ENCODE data around the gene CDK4.
A peak's percentile ranks its signal among the peaks of the same experiment; 100 is the strongest.

The CDK4 gene

GRCh38 chr12:57783861-57784260 is 31.8 kb upstream of the CDK4 start:
- Histone ChIP-seq H3K4me3 (replicated peaks; ENCODE audit: insufficient read depth, low read length) (no peak overlapping the region), H3K27ac (replicated peaks) (no peak overlapping the region), H3K27me3 (ENCODE audit: insufficient read depth, poor library complexity, severe bottlenecking) (no peaks in the 10 kb centered on the region)
- TF ChIP-seq POLR2AphosphoS5 (IDR thresholded peaks at IDR 0.05; ENCODE audit: low read depth) (no peak), SPI1 (IDR thresholded peaks at IDR 0.05; ENCODE audit: borderline replicate concordance, low read depth) (no peak)
- TF ChIP-seq, protein P1, sequence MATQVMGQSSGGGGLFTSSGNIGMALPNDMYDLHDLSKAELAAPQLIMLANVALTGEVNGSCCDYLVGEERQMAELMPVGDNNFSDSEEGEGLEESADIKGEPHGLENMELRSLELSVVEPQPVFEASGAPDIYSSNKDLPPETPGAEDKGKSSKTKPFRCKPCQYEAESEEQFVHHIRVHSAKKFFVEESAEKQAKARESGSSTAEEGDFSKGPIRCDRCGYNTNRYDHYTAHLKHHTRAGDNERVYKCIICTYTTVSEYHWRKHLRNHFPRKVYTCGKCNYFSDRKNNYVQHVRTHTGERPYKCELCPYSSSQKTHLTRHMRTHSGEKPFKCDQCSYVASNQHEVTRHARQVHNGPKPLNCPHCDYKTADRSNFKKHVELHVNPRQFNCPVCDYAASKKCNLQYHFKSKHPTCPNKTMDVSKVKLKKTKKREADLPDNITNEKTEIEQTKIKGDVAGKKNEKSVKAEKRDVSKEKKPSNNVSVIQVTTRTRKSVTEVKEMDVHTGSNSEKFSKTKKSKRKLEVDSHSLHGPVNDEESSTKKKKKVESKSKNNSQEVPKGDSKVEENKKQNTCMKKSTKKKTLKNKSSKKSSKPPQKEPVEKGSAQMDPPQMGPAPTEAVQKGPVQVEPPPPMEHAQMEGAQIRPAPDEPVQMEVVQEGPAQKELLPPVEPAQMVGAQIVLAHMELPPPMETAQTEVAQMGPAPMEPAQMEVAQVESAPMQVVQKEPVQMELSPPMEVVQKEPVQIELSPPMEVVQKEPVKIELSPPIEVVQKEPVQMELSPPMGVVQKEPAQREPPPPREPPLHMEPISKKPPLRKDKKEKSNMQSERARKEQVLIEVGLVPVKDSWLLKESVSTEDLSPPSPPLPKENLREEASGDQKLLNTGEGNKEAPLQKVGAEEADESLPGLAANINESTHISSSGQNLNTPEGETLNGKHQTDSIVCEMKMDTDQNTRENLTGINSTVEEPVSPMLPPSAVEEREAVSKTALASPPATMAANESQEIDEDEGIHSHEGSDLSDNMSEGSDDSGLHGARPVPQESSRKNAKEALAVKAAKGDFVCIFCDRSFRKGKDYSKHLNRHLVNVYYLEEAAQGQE (IDR thresholded peaks at IDR 0.05; ENCODE audit: insufficient replicate concordance, low read depth), result no peak
- no peak for DNase-seq (ENCODE audit: low read depth in 1 of 2, low spot score in 1 of 2)

- peak overlapping the region; percentile 71 for H3K27ac ChIP-seq (replicated peaks)
- peak overlapping the region; percentile 98 for H3K4me3 ChIP-seq (replicated peaks; ENCODE audit: insufficient read depth, low read length)
- no peaks in the 10 kb centered on the region for H3K27me3 ChIP-seq (ENCODE audit: insufficient read depth, poor library complexity, severe bottlenecking)
- TF ChIP-seq POLR2AphosphoS5 (IDR thresholded peaks at IDR 0.05; ENCODE audit: low read depth) (no peak), GABPA (IDR thresholded peaks at IDR 0.05; ENCODE audit: low read depth) (no peak), SPI1 (IDR thresholded peaks at IDR 0.05; ENCODE audit: borderline replicate concordance, low read depth) (no peak)
- TF ChIP-seq, protein P1 (IDR thresholded peaks at IDR 0.05; ENCODE audit: insufficient replicate concordance, low read depth), result no peak
- TF ChIP-seq, protein P2, sequence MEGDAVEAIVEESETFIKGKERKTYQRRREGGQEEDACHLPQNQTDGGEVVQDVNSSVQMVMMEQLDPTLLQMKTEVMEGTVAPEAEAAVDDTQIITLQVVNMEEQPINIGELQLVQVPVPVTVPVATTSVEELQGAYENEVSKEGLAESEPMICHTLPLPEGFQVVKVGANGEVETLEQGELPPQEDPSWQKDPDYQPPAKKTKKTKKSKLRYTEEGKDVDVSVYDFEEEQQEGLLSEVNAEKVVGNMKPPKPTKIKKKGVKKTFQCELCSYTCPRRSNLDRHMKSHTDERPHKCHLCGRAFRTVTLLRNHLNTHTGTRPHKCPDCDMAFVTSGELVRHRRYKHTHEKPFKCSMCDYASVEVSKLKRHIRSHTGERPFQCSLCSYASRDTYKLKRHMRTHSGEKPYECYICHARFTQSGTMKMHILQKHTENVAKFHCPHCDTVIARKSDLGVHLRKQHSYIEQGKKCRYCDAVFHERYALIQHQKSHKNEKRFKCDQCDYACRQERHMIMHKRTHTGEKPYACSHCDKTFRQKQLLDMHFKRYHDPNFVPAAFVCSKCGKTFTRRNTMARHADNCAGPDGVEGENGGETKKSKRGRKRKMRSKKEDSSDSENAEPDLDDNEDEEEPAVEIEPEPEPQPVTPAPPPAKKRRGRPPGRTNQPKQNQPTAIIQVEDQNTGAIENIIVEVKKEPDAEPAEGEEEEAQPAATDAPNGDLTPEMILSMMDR (IDR thresholded peaks at IDR 0.05; ENCODE audit: insufficient read depth, low read length), result no peak
- no peak for DNase-seq (ENCODE audit: low read depth in 1 of 2, low spot score in 1 of 2)
Observed at GRCh38 chr12:57783466-57783801, 31.3 kb upstream of the CDK4 start.

GRCh38 chr12:57782608-57783465 is 30.7 kb upstream of the CDK4 start, which contains the start of gene TSFM:
TSS of gene TSFM (plus strand) at chr12:57782787. CDS start at chr12:57782802, 15 bp downstream.
- peak within 1 kb of the TSS; percentile 71 for H3K27ac ChIP-seq (replicated peaks)
- TF ChIP-seq GABPA (IDR thresholded peaks at IDR 0.05; ENCODE audit: low read depth), result no peak
- TF ChIP-seq, protein P2 (IDR thresholded peaks at IDR 0.05; ENCODE audit: insufficient read depth, low read length), result peak; percentile 77
- peak; percentile 96 for TF ChIP-seq POLR2AphosphoS5 (IDR thresholded peaks at IDR 0.05; ENCODE audit: low read depth)
- TF ChIP-seq, protein P1 (IDR thresholded peaks at IDR 0.05; ENCODE audit: insufficient replicate concordance, low read depth), result peak; percentile 65
- TF ChIP-seq SPI1 (IDR thresholded peaks at IDR 0.05; ENCODE audit: borderline replicate concordance, low read depth), result no peak
- DNase-seq (ENCODE audit: low read depth in 1 of 2, low spot score in 1 of 2), result peak; percentile 86 to 96

More at GRCh38 chr12:57782608-57783465, 30.7 kb upstream of the CDK4 start, which contains the start of gene TSFM:
- H3K4me3 ChIP-seq (replicated peaks; ENCODE audit: insufficient read depth, low read length), result peak within 1 kb of the TSS; percentile 98
- no peaks in the 10 kb centered on the region for H3K27me3 ChIP-seq (ENCODE audit: insufficient read depth, poor library complexity, severe bottlenecking)

All from HL-60 (cell line).